Stomach smooth muscle (tissue), 2 donors: Measurements from ENCODE around the gene SMIM3.
A peak's percentile ranks its signal among the peaks of the same experiment; 100 is the strongest.
"Not testable (repeated sequence)": the region's sequence is repeated elsewhere in the genome, so short reads cannot be mapped to it uniquely, and the experiment has no call there.

Experiments used
- H3K27ac ChIP-seq: one replicate; pipeline ENCODE4 v1.7.0; 2013; ENCODE audit warnings: mild to moderate bottlenecking, low read length, inconsistent platforms
- H3K27me3 ChIP-seq, 2 donors: one replicate each; pipeline ENCODE4 v1.7.0; 2013; ENCODE audit warnings: low read length in 2 of 2; ENCODE audit not compliant: insufficient read depth in 2 of 2, control insufficient read depth in 1 of 2
- H3K36me3 ChIP-seq, 2 donors: one replicate each; pipeline ENCODE4 v1.7.0; 2013; ENCODE audit warnings: low read length in 2 of 2; ENCODE audit not compliant: control insufficient read depth in 2 of 2, insufficient read depth in 2 of 2
- H3K4me1 ChIP-seq: one replicate; pipeline ENCODE4 v1.7.0; 2013; ENCODE audit warnings: low read length; ENCODE audit not compliant: control insufficient read depth, insufficient read depth
- H3K4me3 ChIP-seq, 2 donors: one replicate each; pipeline ENCODE4 v1.7.0; 2013; ENCODE audit warnings: low read length in 2 of 2
- H3K9ac ChIP-seq, 2 donors: one replicate each; pipeline ENCODE4 v1.7.0; 2013; ENCODE audit warnings: low read length in 2 of 2, mild to moderate bottlenecking in 1 of 2
- H3K9me3 ChIP-seq, 2 donors: one replicate each; pipeline ENCODE4 v1.7.0; 2013; ENCODE audit warnings: low read length in 2 of 2; ENCODE audit not compliant: control insufficient read depth in 2 of 2
- donor health status: healthy.
- donor health status: Pancreatic carcinoma.

The SMIM3 gene

GRCh38 chr5:150782850-150783249, 4.3 kb downstream of the SMIM3 start:
- H3K9ac ChIP-seq = peak overlapping the region; percentile 21 to 29
- no peaks in the 10 kb centered on the region for H3K36me3 ChIP-seq
- peak overlapping the region in 1 of 2 donors; percentile 93 for H3K4me3 ChIP-seq
- no peaks in the 10 kb centered on the region for H3K9me3 ChIP-seq
- peak overlapping the region; percentile 97 for H3K27ac ChIP-seq
- H3K4me1 ChIP-seq = peaks cover 58% of the 10 kb centered on the region
- H3K27me3 ChIP-seq = no peaks in the 10 kb centered on the region

- Histone ChIP-seq H3K36me3 (no peaks in the 10 kb centered on the region), H3K4me3 (peak overlapping the region in 1 of 2 donors; percentile 54), H3K4me1 (peaks cover 52% of the 10 kb centered on the region), H3K27me3 (no peaks in the 10 kb centered on the region), H3K9ac (peak overlapping the region; percentile 21 to 29), H3K27ac (peak overlapping the region; percentile 97), H3K9me3 (no peaks in the 10 kb centered on the region)
Observed at GRCh38 chr5:150783422-150783928, 4.9 kb downstream of the SMIM3 start.

GRCh38 chr5:150785950-150786349, 7.4 kb downstream of the SMIM3 start:
- H3K9me3 ChIP-seq = no peaks in the 10 kb centered on the region
- no peak overlapping the region for H3K4me3 ChIP-seq
- H3K9ac ChIP-seq = no peak overlapping the region
- H3K36me3 ChIP-seq = no peaks in the 10 kb centered on the region
- no peaks in the 10 kb centered on the region for H3K27me3 ChIP-seq
- no peak overlapping the region for H3K27ac ChIP-seq
- H3K4me1 ChIP-seq = peaks cover 45% of the 10 kb centered on the region

GRCh38 chr5:150786876-150787275, 8.3 kb downstream of the SMIM3 start:
- Histone ChIP-seq H3K4me3 (no peak overlapping the region), H3K27ac (no peak overlapping the region), H3K9me3 (no peaks in the 10 kb centered on the region), H3K36me3 (no peaks in the 10 kb centered on the region), H3K9ac (peak overlapping the region in 1 of 2 donors; percentile 20), H3K27me3 (no peaks in the 10 kb centered on the region), H3K4me1 (peaks cover 36% of the 10 kb centered on the region)

- no peak overlapping the region for H3K27ac ChIP-seq
- H3K27me3 ChIP-seq = no peaks in the 10 kb centered on the region
- no peaks in the 10 kb centered on the region for H3K9me3 ChIP-seq
- H3K4me3 ChIP-seq = no peak overlapping the region
- H3K9ac ChIP-seq = peak overlapping the region in 1 of 2 donors; percentile 20
- H3K4me1 ChIP-seq = peaks cover 28% of the 10 kb centered on the region
- H3K36me3 ChIP-seq = no peaks in the 10 kb centered on the region
Observed at GRCh38 chr5:150787656-150788055, 9.1 kb downstream of the SMIM3 start.

- H3K27ac ChIP-seq = no peak overlapping the region
- H3K4me1 ChIP-seq = peaks cover 15% of the 10 kb centered on the region
- H3K9me3 ChIP-seq = no peaks in the 10 kb centered on the region
- no peak overlapping the region for H3K9ac ChIP-seq
- peak overlapping the region; percentile 3 to 16 for H3K4me3 ChIP-seq
- no peaks in the 10 kb centered on the region for H3K36me3 ChIP-seq
- H3K27me3 ChIP-seq = no peaks in the 10 kb centered on the region
Observed at GRCh38 chr5:150788977-150789376, 10.4 kb downstream of the SMIM3 start.

- Histone ChIP-seq H3K36me3 (no peaks in the 10 kb centered on the region), H3K27ac (no peak overlapping the region), H3K4me1 (peaks cover 11% of the 10 kb centered on the region)
Observed at GRCh38 chr5:150789450-150789849, 10.9 kb downstream of the SMIM3 start.

GRCh38 chr5:150789943-150790611, 11.5 kb downstream of the SMIM3 start:
- peak overlapping the region in 1 of 2 donors; percentile 47 for H3K4me3 ChIP-seq
- H3K9ac ChIP-seq = peak overlapping the region in 1 of 2 donors; percentile 30

More at GRCh38 chr5:150789450-150789849, 10.9 kb downstream of the SMIM3 start:
- Histone ChIP-seq H3K4me3 (peak overlapping the region; percentile 3 to 16), H3K9ac (no peak overlapping the region), H3K27me3 (no peaks in the 10 kb centered on the region), H3K9me3 (no peaks in the 10 kb centered on the region)

GRCh38 chr5:150791536-150791935, 13.0 kb downstream of the SMIM3 start:
- H3K4me1 ChIP-seq = peaks cover 11% of the 10 kb centered on the region
- no peak overlapping the region for H3K9ac ChIP-seq
- H3K27ac ChIP-seq = no peak overlapping the region
- H3K27me3 ChIP-seq = no peaks in the 10 kb centered on the region
- no peaks in the 10 kb centered on the region for H3K9me3 ChIP-seq
- peaks cover 13 to 15% of the 10 kb centered on the region in 2 donors for H3K36me3 ChIP-seq
- no peak overlapping the region for H3K4me3 ChIP-seq

More at GRCh38 chr5:150789943-150790611, 11.5 kb downstream of the SMIM3 start:
- peak overlapping the region; percentile 12 for H3K27ac ChIP-seq
- H3K36me3 ChIP-seq = peaks cover 0 to under 1% of the 10 kb centered on the region in 2 donors
- H3K27me3 ChIP-seq = no peaks in the 10 kb centered on the region
- H3K4me1 ChIP-seq = peaks cover 11% of the 10 kb centered on the region
- no peaks in the 10 kb centered on the region for H3K9me3 ChIP-seq

GRCh38 chr5:150793423-150793888, 14.9 kb downstream of the SMIM3 start:
- Histone ChIP-seq H3K36me3 (peaks cover 19 to 20% of the 10 kb centered on the region in 2 donors), H3K4me1 (peaks cover 11% of the 10 kb centered on the region)
- H3K9me3 ChIP-seq = not testable (repeated sequence)

GRCh38 chr5:150794927-150795326, 16.4 kb downstream of the SMIM3 start:
- Histone ChIP-seq H3K36me3 (peaks cover 19 to 20% of the 10 kb centered on the region in 2 donors), H3K9me3 (no peaks in the 10 kb centered on the region), H3K9ac (no peak overlapping the region), H3K27me3 (no peaks in the 10 kb centered on the region), H3K27ac (no peak overlapping the region), H3K4me3 (no peak overlapping the region), H3K4me1 (peaks cover 8% of the 10 kb centered on the region)

More at GRCh38 chr5:150793423-150793888, 14.9 kb downstream of the SMIM3 start:
- H3K4me3 ChIP-seq, H3K9ac ChIP-seq, H3K27me3 ChIP-seq, H3K27ac ChIP-seq: not testable (repeated sequence)
